Stimulated activated CD4-positive, alpha-beta T cell treated with anti-CD3 and anti-CD28 coated beads, TNF-alpha, amount 100 ng/mL, for 4 hours (primary cell): ENCODE measurements around the gene ATL2.
"Not testable (repeated sequence)": the region's sequence is repeated elsewhere in the genome, so short reads cannot be mapped to it uniquely, and the experiment has no call there.

Source experiments
- DNase-seq, 3 experiments: peaks; one replicate each; pipeline ENCODE4 v3.0.0-alpha.2; 2020; ENCODE audit warnings: low read depth in 3 of 3

The ATL2 gene

DNA sequence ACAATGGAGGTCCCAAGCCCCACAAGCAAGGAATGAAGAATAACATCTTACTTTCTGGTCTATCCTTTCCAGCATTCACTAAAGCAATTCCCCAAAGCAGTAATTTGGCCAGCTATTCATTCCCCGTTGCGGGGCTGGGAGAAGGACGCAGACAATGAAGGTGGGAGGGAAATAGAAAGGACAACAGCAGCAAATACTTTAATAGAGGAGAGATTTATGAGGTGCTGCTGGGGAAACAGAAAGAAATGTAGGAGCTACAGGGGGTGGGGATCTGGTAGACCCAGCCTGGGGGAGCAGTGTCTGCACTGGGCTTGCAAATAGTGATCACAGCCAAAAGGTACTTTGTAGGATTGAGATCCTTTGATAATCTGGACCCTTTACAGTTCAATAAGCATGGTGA is 13.9 kb upstream of the ATL2 start:
- no peak for DNase-seq

- DNase-seq = no peak
Observed at GRCh38 chr2:38387887-38388286, 10.8 kb upstream of the ATL2 start.

DNA sequence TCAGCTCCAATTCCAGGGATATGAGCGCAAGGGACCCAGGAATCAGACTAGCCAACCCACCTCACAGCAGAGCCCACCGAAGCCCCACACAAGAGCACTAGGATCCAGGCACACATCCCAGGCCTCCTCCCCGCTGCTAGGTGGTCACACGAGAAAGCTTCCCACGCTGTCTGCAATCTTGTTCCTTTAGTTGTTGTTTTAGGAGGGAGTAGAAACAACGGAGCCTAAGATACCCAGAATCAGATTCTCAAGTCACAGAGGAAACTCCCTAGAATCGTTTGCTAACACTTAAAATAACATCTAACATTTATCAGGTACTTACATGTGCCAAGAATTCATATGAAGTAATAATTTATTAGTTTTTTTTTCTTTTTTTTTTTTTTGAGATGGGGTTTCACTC is 9.7 kb upstream of the ATL2 start:
- no peak for DNase-seq

- no peak for DNase-seq
Observed at GRCh38 chr2:38386377-38386776, 9.3 kb upstream of the ATL2 start.

DNA sequence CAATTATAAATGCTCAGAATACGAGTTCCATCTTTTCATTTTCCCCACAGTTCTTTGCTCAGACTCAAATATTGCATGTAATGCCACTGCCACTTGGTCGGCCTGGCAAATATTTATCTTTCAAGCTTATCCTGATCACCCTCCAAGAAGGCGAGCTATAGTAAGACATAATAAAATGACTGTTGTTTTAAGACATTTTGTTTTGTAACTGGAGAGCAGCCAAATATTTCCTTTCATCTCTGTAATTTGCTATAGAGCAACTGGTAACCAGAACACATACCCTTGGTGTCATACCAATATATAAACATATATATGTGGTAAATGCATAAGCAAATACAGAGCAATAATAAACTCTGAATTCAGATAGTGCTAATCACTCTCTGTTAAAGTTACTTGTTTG is 7.3 kb upstream of the ATL2 start:
- no peak for DNase-seq

DNA sequence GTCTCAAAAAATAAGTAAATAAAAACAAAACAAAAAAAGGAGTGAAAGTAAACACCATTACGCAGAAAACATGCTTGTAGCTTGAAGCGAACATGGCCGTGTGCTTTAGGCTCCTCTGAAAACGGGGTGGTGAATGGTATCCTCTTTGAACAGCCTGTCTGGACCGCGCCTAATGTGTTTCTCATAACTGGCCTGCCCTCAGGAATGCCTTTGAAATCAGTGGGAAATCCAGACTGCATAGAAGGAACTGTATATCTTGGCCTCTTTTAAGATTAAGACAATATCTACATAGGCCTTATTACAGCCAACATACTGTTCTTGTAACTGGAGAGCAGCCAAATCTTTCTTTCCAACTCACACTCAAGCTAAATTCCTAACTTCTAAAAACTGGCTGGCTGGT is 6.7 kb upstream of the ATL2 start:
- not testable (repeated sequence) for DNase-seq

GRCh38 chr2:38381381-38382143 is 4.5 kb upstream of the ATL2 start:
- DNase-seq = no peak

GRCh38 chr2:38380397-38381130 is 3.5 kb upstream of the ATL2 start:
- DNase-seq = no peak

GRCh38 chr2:38376346-38377049 is 575 bp downstream of the ATL2 start:
- peak; percentile 14 to 43 (median 31) for DNase-seq

DNA sequence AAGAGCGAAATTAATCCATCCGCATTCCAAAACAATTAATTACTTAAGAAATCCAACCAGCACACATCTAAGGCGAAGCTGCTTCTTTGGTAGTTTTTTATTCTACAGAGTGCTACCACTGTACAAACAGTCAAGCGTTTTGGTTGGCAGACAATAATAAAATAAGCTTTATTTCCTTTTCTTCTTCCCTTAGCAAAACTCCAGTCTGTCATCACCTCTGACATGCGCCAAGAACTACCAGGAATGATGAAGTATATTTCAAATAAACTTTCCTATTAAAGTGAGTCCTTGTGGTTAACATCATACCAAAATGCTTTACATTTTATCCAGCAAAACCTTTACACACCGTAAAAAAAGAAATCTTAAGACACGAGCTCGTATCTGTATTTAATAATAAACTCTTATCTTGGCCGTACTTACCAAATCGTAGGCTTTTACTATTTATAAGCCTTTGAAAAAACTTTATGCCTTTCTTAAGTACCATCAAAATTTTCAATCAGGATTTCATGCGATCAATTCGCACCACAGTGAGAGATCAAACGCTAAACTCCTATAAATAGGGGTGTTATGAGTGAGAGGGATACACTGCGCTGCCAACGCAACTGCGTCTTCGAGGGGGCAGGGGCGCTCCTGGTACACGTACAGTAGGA is 1.3 kb downstream of the ATL2 start:
- DNase-seq = peak in 1 of 3 experiments; percentile 18

GRCh38 chr2:38374984-38375383 is 2.1 kb downstream of the ATL2 start:
- DNase-seq = no peak

- no peak for DNase-seq
Observed at GRCh38 chr2:38371235-38371634, 5.8 kb downstream of the ATL2 start.

DNA sequence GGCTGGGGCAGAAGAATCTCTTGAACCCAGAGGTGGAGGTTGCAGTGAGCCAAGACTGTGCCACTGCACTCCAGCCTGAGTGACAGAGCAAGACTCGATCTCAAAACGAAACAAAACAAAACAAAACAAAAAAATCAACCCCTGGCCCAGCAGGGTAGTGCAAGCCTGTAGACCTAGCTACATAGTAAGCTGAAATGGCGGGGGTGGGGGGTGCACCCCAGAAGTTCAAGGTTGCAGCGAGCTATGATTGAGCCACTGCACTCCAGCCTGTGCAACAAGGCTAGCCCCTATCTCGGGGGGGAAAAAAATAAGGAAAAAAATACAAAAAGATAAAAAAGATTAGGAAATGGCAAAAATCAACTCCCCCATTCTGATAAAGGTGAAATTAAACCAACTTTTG is 6.4 kb downstream of the ATL2 start:
- DNase-seq = no peak

DNA sequence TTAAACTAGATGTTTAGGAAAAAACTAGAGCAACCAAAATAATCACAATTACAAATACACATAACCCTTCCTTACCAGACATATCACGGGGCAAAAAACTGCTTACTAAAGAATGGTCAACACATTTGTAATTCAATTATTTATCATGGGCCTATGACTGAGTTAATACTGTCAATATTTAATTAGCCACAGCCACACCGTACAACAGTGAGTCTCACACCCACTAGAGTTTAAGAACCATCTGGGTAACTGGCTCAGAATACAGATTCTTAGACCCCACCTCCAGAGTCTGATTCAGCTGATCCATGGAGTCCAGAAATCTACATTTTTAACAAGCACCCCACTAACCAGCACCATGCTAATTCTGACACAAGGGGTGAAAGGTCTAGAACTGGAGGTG is 14.8 kb downstream of the ATL2 start:
- no peak for DNase-seq

DNA sequence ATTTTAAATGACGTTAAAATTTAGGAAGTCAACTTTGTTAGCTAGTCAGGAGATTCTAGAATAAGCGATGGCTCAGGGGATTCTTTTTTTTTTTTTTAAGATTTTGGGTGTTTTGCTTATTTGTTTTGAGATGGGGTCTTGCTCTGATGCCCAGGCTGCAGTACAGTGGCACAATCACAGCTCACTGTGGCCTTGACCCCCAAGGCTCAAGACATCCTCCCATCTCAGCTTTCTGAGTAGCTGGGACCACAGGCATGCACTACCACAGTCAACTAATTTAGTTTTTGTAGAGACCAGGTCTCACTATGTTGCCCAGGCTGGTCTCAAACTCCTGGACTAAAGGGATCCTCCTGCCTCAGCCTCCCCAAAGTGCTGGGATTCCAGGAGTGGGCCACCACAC is 16.9 kb downstream of the ATL2 start:
- no peak for DNase-seq

GRCh38 chr2:38353402-38353801 is 23.7 kb downstream of the ATL2 start:
- no peak for DNase-seq

- no peak for DNase-seq
Observed at GRCh38 chr2:38352336-38352735, 24.7 kb downstream of the ATL2 start.

- no peak for DNase-seq
Observed at GRCh38 chr2:38345323-38346038, 31.6 kb downstream of the ATL2 start.

- DNase-seq = no peak
Observed at GRCh38 chr2:38344813-38345212, 32.3 kb downstream of the ATL2 start.

DNA sequence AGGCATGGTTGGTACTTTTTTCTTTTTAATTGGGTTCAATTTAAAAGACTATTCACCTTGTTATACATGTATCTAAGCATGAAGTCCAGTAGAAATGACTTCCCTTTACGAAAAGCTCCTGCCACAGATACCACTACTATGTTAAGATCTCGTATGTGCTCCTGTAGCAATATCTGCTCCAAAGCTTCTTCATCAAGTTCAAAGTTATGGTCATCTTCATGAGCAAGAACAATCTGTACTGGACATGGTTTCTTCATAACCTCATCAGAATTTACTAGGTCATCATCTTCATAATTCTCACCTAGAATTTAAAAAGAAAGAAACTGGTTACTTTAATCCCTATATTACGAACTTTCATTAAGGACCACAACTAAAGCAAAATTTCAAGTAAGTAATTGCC is 33.9 kb downstream of the ATL2 start:
- DNase-seq = no peak

DNA sequence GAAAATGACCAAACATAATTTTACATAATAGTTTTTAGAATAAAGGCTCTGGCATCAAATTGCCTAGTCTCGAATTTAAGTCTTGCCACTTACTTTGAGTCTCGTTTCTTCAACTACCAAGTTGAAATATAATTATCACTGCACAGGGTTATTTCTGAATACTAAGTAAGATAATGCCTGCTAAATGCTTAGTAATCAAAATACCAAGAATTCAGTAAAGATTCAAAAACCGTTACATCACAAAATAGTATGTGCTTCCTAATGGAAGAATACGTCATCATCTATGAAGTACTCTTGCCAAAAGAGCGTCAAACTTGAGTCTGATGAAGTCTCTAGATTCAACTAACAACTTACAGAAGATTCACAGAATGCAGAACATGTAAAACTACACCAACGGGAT is 40.5 kb downstream of the ATL2 start:
- DNase-seq = no peak

GRCh38 chr2:38330754-38331153 is 46.3 kb downstream of the ATL2 start:
- no peak for DNase-seq
